Astrocyte (in vitro differentiated cells and primary cell): ENCODE data around the gene LY6G5B.

ENCODE experiments used
- EZH2 ChIP-seq: IDR thresholded peaks from 2 replicates; pipeline ENCODE4 v1.6.1; 2012; ENCODE audit warnings: mild to moderate bottlenecking, low read length, inconsistent platforms; ENCODE audit not compliant: insufficient read depth
- TF ChIP-seq, protein P1 (sequence below): IDR thresholded peaks from 2 replicates; pipeline ENCODE4 v1.5.1; 2011; ENCODE audit warnings: low read depth, mild to moderate bottlenecking, inconsistent platforms, low read length, moderate library complexity; ENCODE audit not compliant: insufficient read depth

GRCh38 chr6:31655349-31656237 is 14.2 kb upstream of the LY6G5B start, which contains the start of gene APOM:
- TF ChIP-seq, protein P1, sequence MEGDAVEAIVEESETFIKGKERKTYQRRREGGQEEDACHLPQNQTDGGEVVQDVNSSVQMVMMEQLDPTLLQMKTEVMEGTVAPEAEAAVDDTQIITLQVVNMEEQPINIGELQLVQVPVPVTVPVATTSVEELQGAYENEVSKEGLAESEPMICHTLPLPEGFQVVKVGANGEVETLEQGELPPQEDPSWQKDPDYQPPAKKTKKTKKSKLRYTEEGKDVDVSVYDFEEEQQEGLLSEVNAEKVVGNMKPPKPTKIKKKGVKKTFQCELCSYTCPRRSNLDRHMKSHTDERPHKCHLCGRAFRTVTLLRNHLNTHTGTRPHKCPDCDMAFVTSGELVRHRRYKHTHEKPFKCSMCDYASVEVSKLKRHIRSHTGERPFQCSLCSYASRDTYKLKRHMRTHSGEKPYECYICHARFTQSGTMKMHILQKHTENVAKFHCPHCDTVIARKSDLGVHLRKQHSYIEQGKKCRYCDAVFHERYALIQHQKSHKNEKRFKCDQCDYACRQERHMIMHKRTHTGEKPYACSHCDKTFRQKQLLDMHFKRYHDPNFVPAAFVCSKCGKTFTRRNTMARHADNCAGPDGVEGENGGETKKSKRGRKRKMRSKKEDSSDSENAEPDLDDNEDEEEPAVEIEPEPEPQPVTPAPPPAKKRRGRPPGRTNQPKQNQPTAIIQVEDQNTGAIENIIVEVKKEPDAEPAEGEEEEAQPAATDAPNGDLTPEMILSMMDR, result no peak
- TF ChIP-seq EZH2, result no peak
